Testis (tissue), 2 donors: ENCODE data around the gene NFU1.

Source experiments
- CTCF ChIP-seq, 3 experiments: fragments of 450-650 bp in 2 of 3; fragments of 200-600 bp in 1 of 3; sonication (generic) in 1 of 3; IDR thresholded peaks; one replicate each; pipeline ENCODE4 v1.5.1; 2016 to 2019; ENCODE audit warnings: antibody characterized with exemption in 3 of 3, mild to moderate bottlenecking in 2 of 3, moderate library complexity in 1 of 3
- POLR2A ChIP-seq: fragments of 450-650 bp; IDR thresholded peaks from one replicate; pipeline ENCODE4 v1.6.1; 2017; ENCODE audit warnings: antibody characterized with exemption, mild to moderate bottlenecking, moderate library complexity

DNA sequence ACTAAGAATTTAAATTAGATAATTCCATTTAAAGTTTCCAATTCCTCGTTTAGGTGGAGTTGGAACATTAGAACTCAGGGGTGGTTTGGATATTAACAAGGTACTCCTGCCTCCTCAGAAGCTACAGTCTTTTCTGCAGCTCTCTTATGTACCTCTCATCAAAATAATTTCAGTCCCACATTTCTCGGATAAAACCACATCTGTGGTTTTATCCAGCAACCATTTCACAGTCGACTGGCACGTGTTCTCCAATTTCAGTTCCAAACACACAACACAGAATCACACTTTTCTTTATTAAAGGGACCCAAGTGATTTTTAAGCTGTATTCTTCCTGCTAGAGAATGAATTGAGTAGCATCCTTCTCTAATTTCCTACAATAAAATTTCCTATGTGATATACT lies 22.7 kb upstream of the NFU1 start:
- TF ChIP-seq POLR2A, result no peak
- TF ChIP-seq CTCF (IDR thresholded peaks at IDR 0.05), result no peak
